GM19438 (cell line): Measurements from ENCODE around the gene MMRN2.
"Not testable (repeated sequence)": the region's sequence is repeated elsewhere in the genome, so short reads cannot be mapped to it uniquely, and the experiment has no call there.

Experiments used
- ATAC-seq: cut with Tn5 transposase; IDR thresholded peaks from one replicate; pipeline ENCODE4 v1.9.1; 2021; ENCODE audit warnings: low read depth; ENCODE audit not compliant: unreplicated experiment

Gene MMRN2

GRCh38 chr10:86957471-86958115 lies at the start of gene MMRN2:
Gene MMRN2 (minus strand): TSS chr10:86957615. CDS start chr10:86957541, 74 bp downstream.
- no peak for ATAC-seq

GRCh38 chr10:87007124-87007523 lies 49.7 kb upstream of the MMRN2 start:
- not testable (repeated sequence) for ATAC-seq

- no peak for ATAC-seq
Observed at GRCh38 chr10:87000491-87000890, 43.1 kb upstream of the MMRN2 start.

GRCh38 chr10:86999802-87000403 lies 42.5 kb upstream of the MMRN2 start:
- not testable (repeated sequence) for ATAC-seq

- no peak for ATAC-seq
Observed at GRCh38 chr10:86992929-86993328, 35.5 kb upstream of the MMRN2 start.

GRCh38 chr10:86992456-86992855 lies 35.0 kb upstream of the MMRN2 start:
- ATAC-seq = no peak

- not testable (repeated sequence) for ATAC-seq
Observed at GRCh38 chr10:86991362-86991761, 33.9 kb upstream of the MMRN2 start.

- ATAC-seq = no peak
Observed at GRCh38 chr10:86988520-86988919, 31.1 kb upstream of the MMRN2 start.

GRCh38 chr10:86984498-86984897 lies 27.1 kb upstream of the MMRN2 start:
- not testable (repeated sequence) for ATAC-seq

GRCh38 chr10:86981716-86982115 lies 24.3 kb upstream of the MMRN2 start:
- ATAC-seq = no peak

- ATAC-seq = not testable (repeated sequence)
Observed at GRCh38 chr10:86981020-86981419, 23.6 kb upstream of the MMRN2 start.

- no peak for ATAC-seq
Observed at GRCh38 chr10:86979977-86980448, 22.6 kb upstream of the MMRN2 start.

- no peak for ATAC-seq
Observed at GRCh38 chr10:86979296-86979818, 21.9 kb upstream of the MMRN2 start.

- not testable (repeated sequence) for ATAC-seq
Observed at GRCh38 chr10:86978457-86978856, 21.0 kb upstream of the MMRN2 start.

- ATAC-seq = no peak
Observed at GRCh38 chr10:86976362-86977056, 19.1 kb upstream of the MMRN2 start.

- no peak for ATAC-seq
Observed at GRCh38 chr10:86974484-86974883, 17.1 kb upstream of the MMRN2 start.

GRCh38 chr10:86972613-86973380 lies 15.4 kb upstream of the MMRN2 start:
- ATAC-seq = no peak

GRCh38 chr10:86971232-86971991 lies 14.0 kb upstream of the MMRN2 start:
- peak; percentile 53 for ATAC-seq

GRCh38 chr10:86970982-86971231 lies 13.5 kb upstream of the MMRN2 start:
- ATAC-seq = no peak
